SU-DHL-6 (cell line): ENCODE results near the gene KCND3.

Source experiments
- EZH2phosphoT487 ChIP-seq: fragments of 200-600 bp; sonication (generic), shearing (Covaris generic); conservative IDR thresholded peaks from 2 replicates; pipeline ENCODE4 v1.6.1; 2018; ENCODE audit warnings: mild to moderate bottlenecking, antibody characterized with exemption, low read length, moderate library complexity, mixed read lengths
- TF ChIP-seq, protein P1 (sequence below): fragments of 200-600 bp; sonication (generic); IDR thresholded peaks from one replicate; pipeline ENCODE4 v1.5.1; 2017; ENCODE audit warnings: antibody characterized with exemption, mild to moderate bottlenecking, low read length, moderate library complexity; ENCODE audit not compliant: insufficient read depth, poor library complexity, severe bottlenecking

DNA sequence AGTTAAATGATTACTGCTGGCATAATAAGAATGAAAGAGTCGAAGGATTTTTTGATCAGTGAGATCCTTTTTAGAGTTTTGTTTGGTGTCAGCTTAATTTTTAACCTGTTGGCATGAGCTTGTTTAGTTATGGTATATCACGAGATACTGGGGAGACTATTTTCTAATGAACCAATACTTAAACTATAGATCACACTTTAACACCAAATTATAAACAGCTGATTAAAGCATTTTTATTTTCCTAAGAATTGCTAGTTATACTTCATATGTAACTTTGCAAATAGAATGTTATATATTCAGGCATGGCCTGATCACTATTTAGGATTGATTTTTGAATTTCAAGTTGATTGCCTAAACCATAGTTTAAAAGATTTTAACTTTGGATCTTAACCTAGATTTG lies 227.8 kb downstream of the KCND3 start:
- TF ChIP-seq, protein P1, sequence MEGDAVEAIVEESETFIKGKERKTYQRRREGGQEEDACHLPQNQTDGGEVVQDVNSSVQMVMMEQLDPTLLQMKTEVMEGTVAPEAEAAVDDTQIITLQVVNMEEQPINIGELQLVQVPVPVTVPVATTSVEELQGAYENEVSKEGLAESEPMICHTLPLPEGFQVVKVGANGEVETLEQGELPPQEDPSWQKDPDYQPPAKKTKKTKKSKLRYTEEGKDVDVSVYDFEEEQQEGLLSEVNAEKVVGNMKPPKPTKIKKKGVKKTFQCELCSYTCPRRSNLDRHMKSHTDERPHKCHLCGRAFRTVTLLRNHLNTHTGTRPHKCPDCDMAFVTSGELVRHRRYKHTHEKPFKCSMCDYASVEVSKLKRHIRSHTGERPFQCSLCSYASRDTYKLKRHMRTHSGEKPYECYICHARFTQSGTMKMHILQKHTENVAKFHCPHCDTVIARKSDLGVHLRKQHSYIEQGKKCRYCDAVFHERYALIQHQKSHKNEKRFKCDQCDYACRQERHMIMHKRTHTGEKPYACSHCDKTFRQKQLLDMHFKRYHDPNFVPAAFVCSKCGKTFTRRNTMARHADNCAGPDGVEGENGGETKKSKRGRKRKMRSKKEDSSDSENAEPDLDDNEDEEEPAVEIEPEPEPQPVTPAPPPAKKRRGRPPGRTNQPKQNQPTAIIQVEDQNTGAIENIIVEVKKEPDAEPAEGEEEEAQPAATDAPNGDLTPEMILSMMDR, result no peak
- TF ChIP-seq EZH2phosphoT487, result no peak
